K562 (cell line): Measurements from ENCODE around the gene DDX39A. TPM values are rescaled to one million over a fixed set of nuclear protein-coding genes. Genes with fewer than 3 reads are reported as not detected.
A peak's percentile ranks its signal among the peaks of the same experiment; 100 is the strongest.

Source experiments
- ATAC-seq: fragments of 200-7000 bp; cut with Tn5 transposase; 3 replicates; pipeline ENCODE4 v1.9.1; 2020; ENCODE audit warnings: moderate library complexity
- BruUV-seq: library from RNA; stranded (reverse); fragments of 400-500 nt; replicated peaks from 2 replicates; lab custom pipeline; 2021; lab: Mats Ljungman, UMichigan
- CTCF ChIA-PET: fragments of 300-600 bp; formaldehyde crosslinking; extraction: SDS; loops from one replicate; lab custom pipeline; 2021; ENCODE audit warnings: low intra/inter-chr PET ratio; lab: Yijun Ruan, JAX
- POLR2A ChIA-PET: fragments of 300-600, 350-650 bp; sonication (Branson Sonifier 250); formaldehyde crosslinking; extraction: SDS; loops from one replicate; lab custom pipeline; 2021; ENCODE audit warnings: antibody characterized with exemption, inconsistent platforms; lab: Yijun Ruan, JAX
- DNase-seq, 4 experiments: peaks; one replicate each; pipeline versions ENCODE4 v3.0.0 to v3.0.0-alpha.2; 2011 to 2018; ENCODE audit warnings: low spot score in 3 of 4, mixed read lengths in 3 of 4; ENCODE audit errors: extremely low read depth in 1 of 4
- FAIRE-seq: peaks from 2 replicates; lab custom pipeline; 2011; peaks lifted over from hg19 to GRCh38; lab: Jason Lieb, UNC
- H2AFZ ChIP-seq: 2 replicates; pipeline ENCODE4 v1.6.0; 2011; ENCODE audit warnings: low read depth, low read length, control low read depth, inconsistent platforms
- H3K27ac ChIP-seq: fragments of 200-600 bp; 3 replicates; pipeline ENCODE4 v1.8.0; 2011; ENCODE audit warnings: low read depth, mild to moderate bottlenecking, control low read depth, inconsistent platforms, low read length, moderate library complexity, mixed read lengths; ENCODE audit errors: extremely low read depth
- H3K27me3 ChIP-seq, 2 experiments: fragments of 300-600 bp in 1 of 2; 2 replicates in 1 of 2; 3 replicates in 1 of 2; pipeline versions ENCODE4 v1.6.0 to v1.8.0; 2011; ENCODE audit warnings: inconsistent platforms in 2 of 2, low read length in 2 of 2, mild to moderate bottlenecking in 1 of 2, mixed read lengths in 1 of 2, moderate library complexity in 1 of 2; ENCODE audit not compliant: control insufficient read depth in 2 of 2, insufficient read depth in 2 of 2
- H3K36me3 ChIP-seq: fragments of 300-600 bp; 3 replicates; pipeline ENCODE4 v1.8.0; 2011; ENCODE audit warnings: mild to moderate bottlenecking, low read length, inconsistent platforms; ENCODE audit not compliant: control insufficient read depth, insufficient read depth
- H3K4me1 ChIP-seq, 2 experiments: fragments of 200-600 bp in 1 of 2; replicated peaks in 1 of 2; 2 replicates in 1 of 2; 3 replicates in 1 of 2; pipeline versions ENCODE4 v1.5.1 to v1.8.0; 2011; ENCODE audit warnings: inconsistent platforms in 2 of 2, low read length in 2 of 2, mild to moderate bottlenecking in 1 of 2, mixed read lengths in 1 of 2, moderate library complexity in 1 of 2; ENCODE audit not compliant: control insufficient read depth in 2 of 2, insufficient read depth in 2 of 2
- H3K4me2 ChIP-seq: 2 replicates; pipeline ENCODE4 v1.6.1; 2011; ENCODE audit warnings: low read length, control low read depth, inconsistent platforms, mixed read lengths; ENCODE audit not compliant: insufficient read depth
- H3K4me3 ChIP-seq: fragments of 200-600 bp; sonication (generic), shearing (Covaris generic); 2 replicates; pipeline ENCODE4 v1.5.1; 2016; ENCODE audit warnings: control low read depth, inconsistent platforms
- H3K79me2 ChIP-seq: fragments of 200-600 bp; 3 replicates; pipeline ENCODE4 v1.8.0; 2011; ENCODE audit warnings: low read length, inconsistent platforms; ENCODE audit not compliant: control insufficient read depth, insufficient read depth
- H3K9ac ChIP-seq, 2 experiments: 2 replicates each; pipeline versions ENCODE4 v1.6.0 to v1.6.1; 2011; ENCODE audit warnings: low read depth in 2 of 2, low read length in 2 of 2, control low read depth in 1 of 2, inconsistent platforms in 1 of 2, mild to moderate bottlenecking in 1 of 2, mixed read lengths in 1 of 2; ENCODE audit not compliant: insufficient read depth in 1 of 2
- H3K9me1 ChIP-seq: one replicate; pipeline ENCODE4 v1.6.0; 2011; ENCODE audit warnings: inconsistent platforms, mild to moderate bottlenecking, low read length, moderate library complexity; ENCODE audit not compliant: control insufficient read depth, insufficient read depth
- H3K9me3 ChIP-seq: replicated peaks from 2 replicates; pipeline ENCODE4 v1.5.1; 2011; ENCODE audit warnings: low read depth, low read length, inconsistent platforms; ENCODE audit not compliant: control insufficient read depth, insufficient read depth
- H4K20me1 ChIP-seq: replicated peaks from 2 replicates; pipeline ENCODE4 v1.6.1; 2011; ENCODE audit warnings: low read length, inconsistent platforms, mixed read lengths; ENCODE audit not compliant: control insufficient read depth, insufficient read depth
- E2F1 ChIP-seq: sonication (generic); formaldehyde crosslinking; IDR thresholded peaks from 2 replicates; pipeline ENCODE4 v1.8.1; 2023; ENCODE audit warnings: mild to moderate bottlenecking, missing genetic modification reagents, moderate library complexity
- EP400 ChIP-seq: fragments of 450-650 bp; IDR thresholded peaks from 2 replicates; pipeline ENCODE4 v1.6.1; 2017; ENCODE audit warnings: antibody characterized with exemption, mild to moderate bottlenecking, moderate library complexity
- NFIC ChIP-seq: fragments of 450-650 bp; IDR thresholded peaks from 2 replicates; pipeline ENCODE4 v1.6.1; 2017; ENCODE audit warnings: mild to moderate bottlenecking, inconsistent platforms
- NFIX ChIP-seq: fragments of 250-450 bp; sonication (Bioruptor Pico); IDR thresholded peaks from 2 replicates; pipeline ENCODE4 v1.4.0; 2020; ENCODE audit warnings: low read depth, mild to moderate bottlenecking, moderate library complexity
- NR2C2 ChIP-seq, 2 experiments: fragments of 200-800 bp in 1 of 2; sonication (Bioruptor generic) in 1 of 2; sonication (generic) in 1 of 2; formaldehyde crosslinking in 1 of 2; IDR thresholded peaks; 2 replicates each; pipeline versions ENCODE4 v1.6.1 to v1.8.0; 2016 to 2022; ENCODE audit warnings: mild to moderate bottlenecking in 1 of 2, missing compliant biosample characterization in 1 of 2, missing genetic modification characterization in 1 of 2, missing genetic modification reagents in 1 of 2
- NRF1 ChIP-seq, 2 experiments: fragments of 450-650 bp; IDR thresholded peaks in 1 of 2; conservative IDR thresholded peaks in 1 of 2; 2 replicates each; pipeline ENCODE4 v1.6.1; 2014; ENCODE audit warnings: mild to moderate bottlenecking in 2 of 2
- TFE3 ChIP-seq: fragments of 450-650 bp; formaldehyde crosslinking; IDR thresholded peaks from 2 replicates; pipeline ENCODE4 v1.4.0; 2020; ENCODE audit warnings: mild to moderate bottlenecking, mixed read lengths
- ZNF12 ChIP-seq: sonication (generic); formaldehyde crosslinking; IDR thresholded peaks from 2 replicates; pipeline ENCODE4 v1.4.0; 2020; ENCODE audit warnings: mild to moderate bottlenecking, missing genetic modification reagents
- ZNF134 ChIP-seq: fragments of 250-450 bp; sonication (Bioruptor Pico); conservative IDR thresholded peaks from 2 replicates; pipeline ENCODE4 v1.4.0; 2020
- ZNF197 ChIP-seq: fragments of 200-800 bp; sonication (Bioruptor generic); IDR thresholded peaks from 2 replicates; pipeline ENCODE4 v1.6.1; 2016; ENCODE audit warnings: low read depth, missing genetic modification characterization, missing compliant biosample characterization
- ZNF384 ChIP-seq: IDR thresholded peaks from 2 replicates; pipeline ENCODE4 v1.6.1; 2012; ENCODE audit warnings: low read depth, low read length, improper control_type of control experiment
- WGBS: fragments of 100-300 bp; shearing (Covaris generic); methylation state at CpG from one replicate; pipeline ENCODE4 v1.1.6; 2016; ENCODE audit warnings: low coverage, mixed read lengths; ENCODE audit not compliant: insufficient coverage; ENCODE audit errors: missing lambda C conversion rate; 5-methylcytosine and 5-hydroxymethylcytosine counted together
- in situ Hi-C: fragments of 300-500 bp; cut with MboI; formaldehyde crosslinking; loops from 4 replicates; pipeline ENCODE4 v1.15.0; 2018; ENCODE audit warnings: inconsistent platforms, mixed read lengths
- intact Hi-C: fragments of 100-400 bp; cut with micrococcal nuclease; formaldehyde crosslinking; loops from 2 replicates; pipeline ENCODE4 v1.14.2; 2022
- polyA plus RNA-seq, 8 experiments: library from polyadenylated mRNA; depleted of rRNA in 4 of 8; stranded (reverse) in 5 of 8; unstranded in 3 of 8; fragments of >200 nt; fragmentation: Nextera tagmentation in 2 of 8; fragmentation: Illumina TruSeq in 1 of 8; extraction: Ambion mirVana in 2 of 8; extraction: Trizol in 1 of 8; gene quantifications; 2 replicates each; pipeline versions ENCODE4 v1.2.1 to v1.2.3, GENCODE V29; 2011 to 2014; ENCODE audit warnings: inconsistent platforms in 1 of 8, missing spikeins in 1 of 8
- total RNA-seq, 7 experiments: library from RNA; depleted of rRNA in 6 of 7; stranded (reverse); fragments of >200 nt in 6 of 7; fragmentation: Illumina TruSeq in 2 of 7; extraction: Trizol in 2 of 7; gene quantifications; 2 replicates each; pipeline versions ENCODE4 v1.2.1 to v1.2.3, GENCODE V29; 2011 to 2021; ENCODE audit warnings: low replicate concordance in 1 of 7
- TF ChIP-seq, protein P1 (sequence below): fragments of 450-650 bp; formaldehyde crosslinking; IDR thresholded peaks from 2 replicates; pipeline ENCODE4 v1.4.0; 2020; ENCODE audit warnings: mild to moderate bottlenecking

DDX39A gene
- total and polyA plus RNA-seq, 9 of the 15 experiments (the other 6 are each of a cell fraction or from before 2014, with no cell fraction given), result 90.3 to 250 (median 188) TPM

DNA sequence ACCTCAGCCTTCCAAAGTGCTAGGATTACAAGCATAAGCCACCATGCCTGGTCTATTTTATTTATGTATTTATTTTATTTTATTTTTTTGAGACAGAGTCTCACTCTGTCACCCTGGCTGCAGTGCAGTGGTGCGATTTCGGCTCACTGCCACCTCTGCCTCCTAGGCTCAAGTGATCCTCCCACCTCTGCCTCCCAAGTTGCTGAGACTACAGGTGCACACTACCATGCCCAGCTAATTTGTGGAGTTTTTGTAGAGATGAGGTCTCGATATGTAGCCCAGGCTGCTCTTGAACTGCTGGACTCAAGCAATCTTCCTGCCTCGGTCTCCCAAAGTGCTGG lies 48.2 kb downstream of the DDX39A start (continued):
- TF ChIP-seq E2F1 (CRISPR knock-in tag), result no peak
- TF ChIP-seq NFIX (CRISPR knock-in tag), result no peak
- no peak for TF ChIP-seq ZNF12 (CRISPR knock-in tag)

- WGBS, result 55% methylated on average over 16 of the region's 19 CpGs
- intact Hi-C loops, result no loop called here
- ATAC-seq (peak; percentile 46), FAIRE-seq (no peak), DNase-seq (peak in 2 of 4 experiments; percentile 9 to 15)
- Histone ChIP-seq H2AFZ (peak overlapping the region; percentile 71), H4K20me1 (no peaks in the 10 kb centered on the region), H3K9me1 (no peaks in the 10 kb centered on the region), H3K9ac (peak overlapping the region; percentile 18 to 33; a peak in 3 of 4 replicates), H3K36me3 (no peaks in the 10 kb centered on the region), H3K4me3 (no peak overlapping the region), H3K27me3 (no peaks in the 10 kb centered on the region), H3K9me3 (no peaks in the 10 kb centered on the region), H3K4me2 (no peak overlapping the region), H3K79me2 (no peaks in the 10 kb centered on the region), H3K27ac (peak overlapping the region; percentile 59; the same call in 1 of the 3 replicates), H3K4me1 (peaks cover 27 to 31% of the 10 kb centered on the region in 2 experiments)
- CTCF ChIA-PET, result no interaction called here
- POLR2A ChIA-PET, result interaction anchor here (0.9 kb wide), 2 partner anchors 11 to 12 kb away, joined by 4 read pairs; partner anchors contain the start of gene ADGRE5
- in situ Hi-C loops, result loop anchor here (5.0 kb wide), 1 partner anchor 412 kb away; no protein-coding TSS in a partner anchor
- no TSS peak for BruUV-seq
- TF ChIP-seq ZNF134 (CRISPR knock-in tag) (no peak), ZNF197 (CRISPR knock-in tag) (0 out of 2 replicates have a peak, but pooled peaks have one; percentile 39), TFE3 (CRISPR knock-in tag) (no peak), NRF1 (conservative IDR thresholded peaks at IDR 0.05 in 1 of 2, IDR thresholded peaks at IDR 0.05 in 1 of 2) (0 out of 4 replicates have a peak, but pooled peaks of 1 of the 2 experiments have one; percentile 4), ZNF384 (0 out of 2 replicates have a peak, but pooled peaks have one; percentile 46), NR2C2 (CRISPR knock-in tag; IDR thresholded peaks at IDR 0.05) (no peak), NR2C2 (tag; IDR thresholded peaks at IDR 0.05) (0 out of 2 replicates have a peak, but pooled peaks have one; percentile 15), NFIC (peak; percentile 25; the same call in 1 of the 2 replicates), EP400 (peak; percentile 27; the same call in 1 of the 2 replicates)
- TF ChIP-seq, protein P1, sequence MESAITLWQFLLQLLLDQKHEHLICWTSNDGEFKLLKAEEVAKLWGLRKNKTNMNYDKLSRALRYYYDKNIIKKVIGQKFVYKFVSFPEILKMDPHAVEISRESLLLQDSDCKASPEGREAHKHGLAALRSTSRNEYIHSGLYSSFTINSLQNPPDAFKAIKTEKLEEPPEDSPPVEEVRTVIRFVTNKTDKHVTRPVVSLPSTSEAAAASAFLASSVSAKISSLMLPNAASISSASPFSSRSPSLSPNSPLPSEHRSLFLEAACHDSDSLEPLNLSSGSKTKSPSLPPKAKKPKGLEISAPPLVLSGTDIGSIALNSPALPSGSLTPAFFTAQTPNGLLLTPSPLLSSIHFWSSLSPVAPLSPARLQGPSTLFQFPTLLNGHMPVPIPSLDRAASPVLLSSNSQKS, result no peak
These were observed 48.8 kb downstream of the DDX39A start for GRCh38 chr19:14370169-14370939.
